Gastrocnemius medialis (tissue), 4 donors: ENCODE data around the gene ATP11A. TPM values are rescaled to one million over a fixed set of nuclear protein-coding genes. Genes with fewer than 3 reads are reported as not detected.
"Not testable (repeated sequence)": the region's sequence is repeated elsewhere in the genome, so short reads cannot be mapped to it uniquely, and the experiment has no call there.

Source experiments
- ATAC-seq, 2 donors: fragments of 150-250 bp; one replicate each; pipeline ENCODE4 v1.9.1; 2016
- DNase-seq, 2 donors: peaks; one replicate each; pipeline ENCODE4 v3.0.0-alpha.2; 2019
- H3K27ac ChIP-seq, 4 donors: fragments of 200-600 bp; sonication (generic); 1 replicate in 1 of 4; 2 replicates in 3 of 4; pipeline ENCODE4 v1.5.1; 2016 to 2018; ENCODE audit warnings: mild to moderate bottlenecking in 2 of 4, moderate library complexity in 1 of 4
- H3K27me3 ChIP-seq, 3 donors: fragments of 200-600 bp; sonication (generic) in 2 of 3; 1 replicate in 1 of 3; 2 replicates in 2 of 3; pipeline versions ENCODE4 v1.5.1 to v1.6.0; 2016 to 2019; ENCODE audit warnings: mild to moderate bottlenecking in 1 of 3, moderate library complexity in 1 of 3
- H3K36me3 ChIP-seq, 2 donors: fragments of 200-600 bp; sonication (generic) in 1 of 2; one replicate each; pipeline ENCODE4 v1.5.1; 2017 to 2018
- H3K4me1 ChIP-seq, 2 donors: fragments of 200-600 bp; sonication (generic) in 1 of 2; one replicate each; pipeline ENCODE4 v1.5.1; 2016 to 2017; ENCODE audit warnings: mild to moderate bottlenecking in 2 of 2
- H3K4me3 ChIP-seq, 4 donors: fragments of 200-600 bp; sonication (generic) in 3 of 4; 1 replicate in 1 of 4; 2 replicates in 3 of 4; pipeline ENCODE4 v1.5.1; 2016 to 2019; ENCODE audit warnings: mild to moderate bottlenecking in 2 of 4
- H3K9me3 ChIP-seq, 3 donors: fragments of 200-600 bp; sonication (generic) in 2 of 3; 1 replicate in 1 of 3; 2 replicates in 2 of 3; pipeline ENCODE4 v1.5.1; 2016 to 2019
- CTCF ChIP-seq, 5 experiments: fragments of 450-650 bp in 3 of 5; fragments of 200-600 bp in 2 of 5; sonication (generic) in 2 of 5; IDR thresholded peaks in 4 of 5; conservative IDR thresholded peaks in 1 of 5; 1 replicate in 4 of 5; 2 replicates in 1 of 5; pipeline ENCODE4 v1.5.1; 2016 to 2019; ENCODE audit warnings: antibody characterized with exemption in 5 of 5, mild to moderate bottlenecking in 3 of 5, moderate library complexity in 3 of 5
- POLR2A ChIP-seq, 2 donors: fragments of 450-650 bp; IDR thresholded peaks; one replicate each; pipeline ENCODE4 v1.6.1; 2017; ENCODE audit warnings: antibody characterized with exemption in 2 of 2, mild to moderate bottlenecking in 2 of 2, moderate library complexity in 2 of 2
- in situ Hi-C, 4 donors: fragments of 200-750 bp; cut with MboI; loops; one replicate each; pipeline versions ENCODE4 v1.15.0 to v1.8.0; 2017; ENCODE audit warnings: low sequenced_read_pairs in 4 of 4
- intact Hi-C: fragments of 100-400 bp; cut with DNase I; formaldehyde crosslinking; loops from one replicate; pipeline ENCODE4 v1.15.1; 2023; ENCODE audit warnings: low total_unique reads
- total RNA-seq, 4 donors: library from RNA; depleted of rRNA; stranded (reverse); fragments of >200 nt; gene quantifications; one replicate each; pipeline versions ENCODE4 v1.1.0 to v1.2.3, GENCODE V29; 2016

Gene ATP11A
- total RNA-seq, 4 donors from 2014 or later: 10.0 to 14.2 (median 12.6) TPM

- in situ Hi-C loops (no loop called here), intact Hi-C loops (no loop called here)
- H3K36me3 ChIP-seq: no peaks in the 10 kb centered on the region
- TF ChIP-seq POLR2A (IDR thresholded peaks at IDR 0.05): no peak
- TF ChIP-seq CTCF (IDR thresholded peaks at IDR 0.05 in 4 of 5, conservative IDR thresholded peaks at IDR 0.05 in 1 of 5): no peak
- no peak overlapping the region for H3K27ac ChIP-seq
- no peaks in the 10 kb centered on the region for H3K9me3 ChIP-seq
- DNase-seq (no peak), ATAC-seq (no peak)
- H3K4me1 ChIP-seq: no peaks in the 10 kb centered on the region
- H3K4me3 ChIP-seq: no peak overlapping the region
- no peaks in the 10 kb centered on the region for H3K27me3 ChIP-seq
Observed at GRCh38 chr13:112684071-112684845, 5.6 kb upstream of the ATP11A start.

GRCh38 chr13:112685189-112685805, 4.5 kb upstream of the ATP11A start:
- H3K4me1 ChIP-seq, in situ Hi-C loops: not testable (repeated sequence)

GRCh38 chr13:112685896-112686295, 3.9 kb upstream of the ATP11A start:
- intact Hi-C loops: no loop called here
- no peak for TF ChIP-seq CTCF (IDR thresholded peaks at IDR 0.05 in 4 of 5, conservative IDR thresholded peaks at IDR 0.05 in 1 of 5)
- no peak for TF ChIP-seq POLR2A (IDR thresholded peaks at IDR 0.05)

More at GRCh38 chr13:112685189-112685805, 4.5 kb upstream of the ATP11A start:
- H3K4me3 ChIP-seq, intact Hi-C loops, H3K27ac ChIP-seq, DNase-seq, H3K27me3 ChIP-seq, H3K36me3 ChIP-seq, H3K9me3 ChIP-seq, ATAC-seq: not testable (repeated sequence)

GRCh38 chr13:112686364-112686763, 3.5 kb upstream of the ATP11A start:
- H3K4me3 ChIP-seq: no peak overlapping the region
- TF ChIP-seq POLR2A (IDR thresholded peaks at IDR 0.05): no peak
- no peaks in the 10 kb centered on the region for H3K27me3 ChIP-seq
- no peak for ATAC-seq
- no peak overlapping the region for H3K27ac ChIP-seq
- no peak for DNase-seq
- in situ Hi-C loops: no loop called here
- H3K9me3 ChIP-seq: no peaks in the 10 kb centered on the region
- H3K4me1 ChIP-seq: peaks cover 4% of the 10 kb centered on the region in 2 donors
- no peaks in the 10 kb centered on the region for H3K36me3 ChIP-seq
- intact Hi-C loops: no loop called here

More at GRCh38 chr13:112685896-112686295, 3.9 kb upstream of the ATP11A start:
- H3K9me3 ChIP-seq: no peaks in the 10 kb centered on the region
- in situ Hi-C loops: no loop called here
- no peak overlapping the region for H3K4me3 ChIP-seq
- no peaks in the 10 kb centered on the region for H3K4me1 ChIP-seq
- H3K27ac ChIP-seq: no peak overlapping the region
- ATAC-seq: no peak
- no peaks in the 10 kb centered on the region for H3K27me3 ChIP-seq
- H3K36me3 ChIP-seq: no peaks in the 10 kb centered on the region
- no peak for DNase-seq

DNA sequence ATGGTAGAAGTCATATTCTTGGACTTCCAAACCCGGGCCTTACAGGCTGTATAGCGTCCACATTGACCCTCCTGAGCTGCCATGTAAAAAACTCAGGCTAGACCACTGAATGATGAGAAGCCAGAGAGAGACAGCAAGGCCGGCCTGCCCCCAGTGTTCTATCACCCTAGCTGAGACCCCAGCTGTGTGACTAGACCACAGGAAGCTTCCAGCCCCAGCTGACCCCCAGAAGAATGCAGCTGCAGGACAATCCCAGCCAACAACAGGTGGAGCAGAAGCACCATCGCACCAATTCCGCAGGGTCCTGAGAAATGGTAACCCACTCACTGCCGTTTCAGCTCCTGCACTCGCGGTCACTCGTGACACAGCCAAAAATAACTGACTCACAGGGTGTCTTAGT, 2.9 kb upstream of the ATP11A start:
- Histone ChIP-seq H3K27me3 (no peaks in the 10 kb centered on the region), H3K4me3 (no peak overlapping the region), H3K27ac (no peak overlapping the region), H3K36me3 (no peaks in the 10 kb centered on the region), H3K4me1 (peaks cover 10% of the 10 kb centered on the region in 2 donors), H3K9me3 (no peaks in the 10 kb centered on the region)
- in situ Hi-C loops: no loop called here
- TF ChIP-seq POLR2A (IDR thresholded peaks at IDR 0.05): no peak
- no peak for TF ChIP-seq CTCF (IDR thresholded peaks at IDR 0.05 in 4 of 5, conservative IDR thresholded peaks at IDR 0.05 in 1 of 5)
- DNase-seq (no peak), ATAC-seq (no peak)
- intact Hi-C loops: no loop called here
